Prostate gland (tissue), 1 donor: ENCODE data around the gene NR6A1.

ENCODE experiments used
- POLR2A ChIP-seq: fragments of 450-650 bp; IDR thresholded peaks from one replicate; pipeline ENCODE4 v1.6.1; 2016; ENCODE audit warnings: antibody characterized with exemption, mild to moderate bottlenecking
- POLR2AphosphoS5 ChIP-seq: sonication (generic); formaldehyde crosslinking; IDR thresholded peaks from one replicate; pipeline ENCODE4 v1.6.1; 2017; ENCODE audit warnings: antibody characterized with exemption

GRCh38 chr9:124794902-124795491 is 23.9 kb upstream of the NR6A1 start:
- no peak for TF ChIP-seq POLR2A
- no peak for TF ChIP-seq POLR2AphosphoS5
